SK-N-SH treated with all-trans-retinoic acid at 6 μM for 48 hours (cell line): ENCODE results near the gene MARVELD1.

Experiments
- PPARA ChIP-seq: fragments of 250-450 bp; sonication (Bioruptor Pico); IDR thresholded peaks from 2 replicates; pipeline ENCODE4 v1.5.0; 2020; ENCODE audit warnings: mild to moderate bottlenecking, borderline replicate concordance
- SNAI2 ChIP-seq: fragments of 250-450 bp; sonication (Bioruptor Pico); IDR thresholded peaks from 2 replicates; pipeline ENCODE4 v1.5.0; 2020; ENCODE audit warnings: mild to moderate bottlenecking, moderate library complexity
- ZNF565 ChIP-seq: fragments of 450-650 bp; formaldehyde crosslinking; conservative IDR thresholded peaks from 2 replicates; pipeline ENCODE4 v1.5.0; 2020; ENCODE audit warnings: low read depth, mild to moderate bottlenecking, moderate library complexity

GRCh38 chr10:97754726-97755125 lies 41.2 kb downstream of the MARVELD1 start:
- TF ChIP-seq SNAI2 (CRISPR knock-in tag) (no peak), PPARA (CRISPR knock-in tag) (no peak), ZNF565 (CRISPR knock-in tag) (no peak)
